CD4-positive, alpha-beta T cell treated with Interleukin-15 for 1 hour (primary cell): Measurements from ENCODE around the gene ZNF41.
"Not testable (repeated sequence)": the region's sequence is repeated elsewhere in the genome, so short reads cannot be mapped to it uniquely, and the experiment has no call there.

Experiments
- DNase-seq: peaks from one replicate; pipeline ENCODE4 v3.0.0-alpha.2; 2020

ZNF41 gene

DNA sequence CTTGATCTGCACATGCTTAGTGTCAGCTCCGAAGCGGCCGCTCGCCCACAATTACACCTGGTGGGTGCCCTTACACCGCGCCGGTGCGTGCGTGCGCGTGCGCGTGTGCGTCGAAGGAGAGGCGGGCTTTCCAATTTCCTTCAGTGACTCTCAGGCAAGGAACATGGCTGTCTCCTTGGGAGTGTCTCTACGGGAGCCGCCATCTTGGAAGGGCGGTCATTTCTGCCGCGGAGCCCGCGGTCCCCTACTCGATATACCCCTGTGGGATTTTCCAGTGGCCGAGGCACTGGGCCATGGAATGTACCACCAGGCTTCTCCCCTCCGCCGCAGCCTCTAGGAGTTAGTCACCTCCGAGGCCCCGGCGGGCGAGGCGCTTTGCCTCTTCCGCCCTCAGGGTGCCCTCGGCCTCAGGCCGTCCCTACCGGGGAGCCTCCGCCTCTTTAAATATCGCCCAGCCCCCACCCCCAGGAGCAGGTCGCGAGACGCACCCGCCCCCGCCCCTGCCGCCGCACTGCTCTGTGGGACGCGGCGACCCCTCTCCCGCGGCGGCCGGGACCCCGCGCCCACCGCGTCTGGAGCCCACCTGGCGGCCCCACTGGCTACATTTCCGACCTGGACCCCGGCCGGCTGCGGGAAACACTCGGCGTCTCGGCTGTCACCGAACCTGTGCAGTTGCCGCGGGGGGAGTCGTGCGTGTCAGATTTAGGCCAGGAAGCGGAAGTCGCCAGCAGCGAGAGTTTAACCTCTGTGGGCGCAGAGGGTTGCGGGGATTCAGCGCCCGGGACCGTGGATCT, at the start of gene ZNF41:
ZNF41 (minus strand) TSS at position 711 of the 794 bp plus-strand sequence. CDS start 15,741 bp downstream, outside the sequence.
- DNase-seq = peak; percentile 86

DNA sequence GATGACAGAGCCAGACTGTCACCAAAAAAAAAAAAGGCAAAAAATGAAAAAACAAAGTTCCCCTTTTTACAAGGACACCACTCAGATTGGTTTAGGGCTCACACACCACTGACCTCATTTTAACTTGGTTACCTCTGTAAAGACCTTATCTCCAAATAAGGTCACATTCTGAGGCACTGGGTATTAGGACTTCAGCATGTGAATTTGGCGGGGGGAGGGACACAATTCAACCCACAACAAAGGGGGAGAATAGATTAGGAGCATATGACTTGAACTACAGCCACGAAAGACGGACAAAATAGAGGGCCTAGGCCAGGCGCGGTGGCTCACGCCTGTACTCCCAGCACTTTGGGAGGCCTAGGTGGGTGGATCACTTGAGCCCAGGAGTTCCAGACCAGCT, 47.0 kb upstream of the ZNF41 start:
- DNase-seq = no peak

- DNase-seq = no peak
These were observed 46.5 kb upstream of the ZNF41 start for GRCh38 chrX:47529548-47529947.

GRCh38 chrX:47523713-47524166, 40.7 kb upstream of the ZNF41 start:
- no peak for DNase-seq

- DNase-seq = peak; percentile 83
These were observed 40.3 kb upstream of the ZNF41 start for GRCh38 chrX:47523297-47523696.

DNA sequence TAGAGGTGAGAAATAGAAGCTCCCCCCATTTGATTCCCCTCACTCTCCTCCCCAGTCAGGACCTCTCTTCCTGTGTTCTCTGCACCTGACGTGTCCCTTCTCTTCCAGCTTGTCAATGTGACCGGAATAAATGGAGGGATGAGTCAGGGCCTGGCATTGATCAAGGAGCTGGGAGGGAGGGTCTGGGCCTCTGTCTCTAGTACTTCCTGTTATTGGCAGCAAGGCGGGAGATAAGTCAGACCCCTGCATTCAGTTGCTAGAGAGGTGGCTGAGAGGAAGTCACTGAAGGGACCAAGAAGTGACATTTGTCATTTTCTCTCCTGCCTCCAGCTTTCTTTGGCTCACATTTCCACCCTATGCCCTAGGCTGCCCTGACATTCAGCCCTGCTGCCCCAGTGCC, 35.1 kb upstream of the ZNF41 start:
- DNase-seq = no peak

DNA sequence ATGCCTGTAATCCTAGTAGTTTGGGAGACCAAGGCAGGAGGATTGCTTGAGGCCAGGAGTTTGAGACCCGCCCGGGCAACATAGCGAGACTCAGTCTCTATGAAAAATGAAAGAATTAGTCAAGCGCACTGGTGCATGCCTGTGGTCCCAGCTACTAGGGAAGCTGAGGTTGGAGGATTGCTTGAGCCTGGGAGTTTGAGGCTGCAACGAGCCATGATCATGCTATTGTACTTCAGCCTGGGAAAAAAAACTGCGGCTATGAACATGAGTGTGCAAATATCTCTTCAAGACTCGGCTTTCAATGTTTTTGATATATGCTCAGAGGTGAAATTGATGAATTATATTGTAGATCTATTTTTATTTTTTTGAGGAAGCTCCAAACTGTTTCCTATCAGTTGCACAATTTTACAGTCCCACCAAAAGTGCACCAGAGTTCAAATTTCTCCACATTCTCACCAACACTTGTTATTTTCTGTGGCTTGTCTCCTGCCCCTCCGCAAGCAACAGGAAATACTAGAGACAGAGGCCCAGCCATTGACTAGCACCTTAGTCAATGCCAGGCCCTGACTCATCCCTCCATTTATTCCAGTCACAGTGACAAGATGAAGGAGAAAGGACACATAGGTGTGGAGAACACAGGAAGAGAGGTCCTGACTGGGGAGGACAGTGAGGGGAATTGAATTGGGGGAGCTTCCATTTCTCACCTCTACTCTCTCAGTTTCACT, 33.1 kb upstream of the ZNF41 start:
- no peak for DNase-seq

GRCh38 chrX:47514533-47515235, 31.7 kb upstream of the ZNF41 start:
- no peak for DNase-seq

- DNase-seq = not testable (repeated sequence)
These were observed 30.3 kb upstream of the ZNF41 start for GRCh38 chrX:47513034-47513965.

DNA sequence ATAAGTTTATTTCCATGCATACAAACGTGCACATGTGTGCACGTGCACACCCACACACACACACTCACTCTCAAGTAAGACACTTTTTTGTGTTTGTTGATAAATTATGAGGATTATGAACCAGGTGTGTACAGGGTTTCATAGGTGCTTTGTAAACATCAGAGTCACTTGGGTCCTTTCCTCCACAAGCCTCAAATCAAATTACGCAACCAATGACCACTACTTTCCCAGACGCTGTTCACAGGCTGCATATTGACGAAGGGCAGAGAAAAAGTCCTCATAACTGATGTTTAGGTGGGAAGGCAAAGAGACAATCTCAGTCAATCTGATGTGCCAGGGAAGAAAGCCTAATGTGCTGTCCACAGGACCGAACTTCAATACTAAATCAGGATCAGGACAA, 29.4 kb upstream of the ZNF41 start:
- not testable (repeated sequence) for DNase-seq

DNA sequence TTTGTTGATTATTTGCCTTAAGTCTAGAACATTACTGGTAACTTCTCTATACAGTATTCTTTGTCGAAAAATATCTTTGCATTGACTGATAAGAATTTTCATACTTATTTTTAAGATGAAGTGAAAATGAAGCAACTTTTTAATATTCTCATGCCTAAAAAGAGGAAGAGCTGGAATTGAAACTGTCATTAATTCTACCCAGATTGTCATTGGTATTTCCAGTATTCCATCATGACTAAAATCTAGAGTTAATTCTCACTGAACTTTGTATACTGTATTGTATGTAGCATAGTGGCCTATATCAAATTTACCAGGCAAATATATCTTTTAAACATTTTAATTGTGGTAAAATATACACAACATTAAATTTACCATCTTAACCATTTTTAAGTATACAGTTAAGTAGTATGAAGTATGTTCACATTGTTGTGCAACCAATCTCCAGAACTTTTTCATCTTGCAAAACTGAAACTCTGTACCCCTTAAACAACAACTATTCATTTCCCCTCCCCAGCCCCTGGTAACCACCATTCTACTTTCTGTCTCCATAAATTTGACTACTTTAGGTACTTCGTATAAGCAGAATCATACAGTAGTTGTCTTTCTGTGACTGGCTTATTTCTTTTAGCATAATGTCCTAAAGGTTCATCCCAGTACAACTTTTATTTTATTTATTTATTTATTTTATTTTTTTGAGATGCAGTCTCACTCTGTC, 24.3 kb upstream of the ZNF41 start:
- no peak for DNase-seq

GRCh38 chrX:47503151-47503550, 20.1 kb upstream of the ZNF41 start:
- no peak for DNase-seq

- no peak for DNase-seq
These were observed 19.5 kb upstream of the ZNF41 start for GRCh38 chrX:47502316-47503125.

GRCh38 chrX:47501226-47502074, 18.4 kb upstream of the ZNF41 start:
- no peak for DNase-seq

- no peak for DNase-seq
These were observed 17.5 kb upstream of the ZNF41 start for GRCh38 chrX:47500554-47500953.

- no peak for DNase-seq
These were observed 16.3 kb upstream of the ZNF41 start for GRCh38 chrX:47499293-47499692.

DNA sequence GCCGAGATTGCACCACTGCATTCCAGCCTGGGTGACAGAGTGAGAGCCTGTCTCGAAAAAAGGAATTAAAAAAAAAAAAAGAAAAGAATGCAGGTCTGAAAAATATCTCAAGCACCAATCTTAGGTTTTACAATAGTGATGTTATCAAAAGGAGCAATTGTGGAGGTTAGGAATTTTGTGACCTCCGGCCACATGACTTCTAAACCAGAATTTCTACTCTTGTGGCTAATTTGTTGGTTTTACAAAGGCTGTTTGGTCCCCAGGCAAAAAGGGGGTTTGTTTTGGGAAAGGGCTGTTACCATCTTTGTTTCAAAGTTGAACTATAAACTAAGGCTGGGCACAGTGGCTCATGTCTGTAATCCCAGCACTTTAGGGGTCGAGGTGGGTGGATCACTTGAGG, 15.4 kb upstream of the ZNF41 start:
- DNase-seq = no peak

DNA sequence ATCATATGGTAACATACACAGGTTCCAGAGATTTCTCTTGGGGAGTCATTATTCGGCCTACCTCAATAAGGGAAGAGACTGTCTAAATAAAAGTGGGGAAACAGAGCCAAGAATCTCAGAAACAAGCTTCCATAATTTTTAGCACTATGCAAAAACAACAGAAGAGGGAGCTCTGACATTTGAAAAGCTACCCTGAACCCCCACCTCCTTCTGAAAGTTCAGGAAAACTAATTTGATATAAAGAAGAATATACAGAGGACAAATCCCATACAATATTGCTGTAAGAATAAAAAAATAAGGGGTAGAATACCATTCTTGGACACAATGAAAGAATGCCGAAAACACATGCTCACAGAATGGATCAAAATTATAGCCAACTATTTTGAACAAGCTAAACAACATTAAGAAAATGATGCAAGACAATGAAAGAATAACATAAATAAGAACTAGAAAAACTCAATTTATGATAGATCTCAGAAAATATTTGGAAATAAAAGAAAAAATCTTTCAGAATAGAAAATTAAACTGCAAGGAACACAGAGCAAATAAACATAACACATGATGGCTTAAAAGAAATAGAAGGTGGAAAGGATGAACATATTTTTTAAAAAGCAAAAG, 14.4 kb upstream of the ZNF41 start:
- no peak for DNase-seq

GRCh38 chrX:47492133-47492532, 9.1 kb upstream of the ZNF41 start:
- DNase-seq = not testable (repeated sequence)
